Panc1 (cell line): ENCODE results near the gene AVPI1. TPM values are rescaled to one million over a fixed set of nuclear protein-coding genes. Genes with fewer than 3 reads are reported as not detected.

Experiments used
- ATAC-seq: fragments of 200-7000 bp; cut with Tn5 transposase; 2 replicates; pipeline ENCODE4 v1.9.1; 2020; ENCODE audit warnings: mild to moderate bottlenecking, moderate library complexity
- BruUV-seq: library from RNA; stranded (reverse); fragments of 400-500 nt; replicated peaks from 2 replicates; lab custom pipeline; 2021; lab: Mats Ljungman, UMichigan
- CTCF ChIA-PET: fragments of 300-600 bp; sonication (Branson Sonifier 250); formaldehyde crosslinking; loops from one replicate; lab custom pipeline; 2022; ENCODE audit warnings: antibody characterized with exemption; lab: Charles Lee
- POLR2A ChIA-PET: fragments of 300-600 bp; sonication (Branson Sonifier 250); formaldehyde crosslinking; loops from one replicate; lab custom pipeline; 2022; ENCODE audit warnings: antibody characterized with exemption; lab: Charles Lee
- DNase-seq: peaks from one replicate; pipeline ENCODE4 v3.0.0-alpha.2; 2010; ENCODE audit warnings: low read depth, low spot score
- H3K27ac ChIP-seq: 2 replicates; pipeline ENCODE4 v1.5.1; 2011; ENCODE audit warnings: mild to moderate bottlenecking, low read length, inconsistent platforms
- H3K27me3 ChIP-seq: fragments of 200-500 bp; sonication (Bioruptor generic); 2 replicates; pipeline ENCODE4 v1.6.0; 2014; ENCODE audit warnings: low read length, inconsistent platforms; ENCODE audit not compliant: control insufficient read depth, insufficient read depth
- H3K36me3 ChIP-seq: fragments of 200-500 bp; sonication (Bioruptor generic); 2 replicates; pipeline ENCODE4 v1.5.1; 2014; ENCODE audit warnings: inconsistent platforms, mild to moderate bottlenecking, low read length, moderate library complexity; ENCODE audit not compliant: control insufficient read depth, insufficient read depth
- H3K4me1 ChIP-seq: 2 replicates; pipeline ENCODE4 v1.5.1; 2011; ENCODE audit warnings: inconsistent platforms, mild to moderate bottlenecking, low read length, moderate library complexity; ENCODE audit not compliant: control insufficient read depth, insufficient read depth
- H3K4me3 ChIP-seq, 2 experiments: 2 replicates each; pipeline ENCODE4 v1.5.1; 2011 to 2012; ENCODE audit warnings: low read depth in 2 of 2, low read length in 2 of 2, mild to moderate bottlenecking in 2 of 2, inconsistent platforms in 1 of 2, moderate library complexity in 1 of 2
- H3K9me3 ChIP-seq: fragments of 200-500 bp; sonication (Bioruptor generic); 2 replicates; pipeline ENCODE4 v1.5.1; 2014; ENCODE audit warnings: low read depth, mild to moderate bottlenecking, inconsistent platforms, low read length, moderate library complexity; ENCODE audit not compliant: control insufficient read depth, insufficient read depth
- CTCF ChIP-seq: fragments of 450-650 bp; IDR thresholded peaks from 2 replicates; pipeline ENCODE4 v1.5.1; 2017; ENCODE audit warnings: mild to moderate bottlenecking
- POLR2AphosphoS5 ChIP-seq: IDR thresholded peaks from 2 replicates; pipeline ENCODE4 v1.6.1; 2012; ENCODE audit warnings: mild to moderate bottlenecking, low read depth, low read length, moderate library complexity
- REST ChIP-seq, 2 experiments: IDR thresholded peaks; 2 replicates each; pipeline ENCODE4 v1.6.1; 2011 to 2012; ENCODE audit warnings: low read depth in 2 of 2, control low read depth in 1 of 2, low read length in 1 of 2, mild to moderate bottlenecking in 1 of 2, moderate library complexity in 1 of 2; ENCODE audit not compliant: insufficient read depth in 1 of 2
- SIN3A ChIP-seq: IDR thresholded peaks from 2 replicates; pipeline ENCODE4 v1.6.1; 2012; ENCODE audit warnings: low read depth, mild to moderate bottlenecking, low read length, moderate library complexity, borderline replicate concordance; ENCODE audit not compliant: insufficient read depth
- TCF7L2 ChIP-seq: IDR thresholded peaks from 2 replicates; pipeline ENCODE4 v1.6.1; 2011; ENCODE audit warnings: mild to moderate bottlenecking, low read depth, low read length, inconsistent platforms
- in situ Hi-C: cut with HindIII; loops from 2 replicates; pipeline ENCODE4 v1.10.0; 2016; ENCODE audit warnings: low sequenced_read_pairs, low pct_unique_long_range_greater_than_20kb
- intact Hi-C: fragments of 100-400 bp; cut with micrococcal nuclease; formaldehyde crosslinking; loops from one replicate; pipeline ENCODE4 v1.10.0; 2022; ENCODE audit not compliant: unreplicated experiment
- total RNA-seq: library from RNA; stranded (reverse); gene quantifications from one replicate; pipeline ENCODE4 v1.2.1, GENCODE V29; 2021; ENCODE audit not compliant: unreplicated experiment

The AVPI1 gene
- total RNA-seq, 1 experiment from 2014 or later, result 8.0 TPM

GRCh38 chr10:97718178-97718577 lies 31.1 kb upstream of the AVPI1 start:
- Histone ChIP-seq H3K27me3 (no peaks in the 10 kb centered on the region), H3K27ac (no peak overlapping the region), H3K4me3 (no peak overlapping the region), H3K36me3 (0 out of 2 replicates have a peak, but pooled peaks cover 4% of the 10 kb centered on the region), H3K4me1 (peaks cover 17% of the 10 kb centered on the region), H3K9me3 (no peaks in the 10 kb centered on the region)
- no TSS peak for BruUV-seq
- DNase-seq (no peak), ATAC-seq (no peak)
- POLR2A ChIA-PET, result no interaction called here
- in situ Hi-C loops, result no loop called here
- no peak for TF ChIP-seq TCF7L2
- intact Hi-C loops, result no loop called here
- CTCF ChIA-PET, result no interaction called here

- in situ Hi-C loops, result no loop called here
- H3K27me3 ChIP-seq, result no peaks in the 10 kb centered on the region
Observed at GRCh38 chr10:97717627-97718026, 30.6 kb upstream of the AVPI1 start.

GRCh38 chr10:97715259-97715874 lies 28.3 kb upstream of the AVPI1 start:
- Histone ChIP-seq H3K27ac (peak overlapping the region; percentile 83), H3K27me3 (no peaks in the 10 kb centered on the region), H3K4me3 (peak overlapping the region; percentile 73 to 74), H3K36me3 (0 out of 2 replicates have a peak, but pooled peaks cover 4% of the 10 kb centered on the region), H3K4me1 (peaks cover 21% of the 10 kb centered on the region), H3K9me3 (no peaks in the 10 kb centered on the region)
- no peak for ATAC-seq
- BruUV-seq, result no TSS peak
- no peak for DNase-seq
- no peak for TF ChIP-seq CTCF
- TF ChIP-seq REST (IDR thresholded peaks at IDR 0.05; ENCODE audit: insufficient read depth in 1 of 2, low read depth in 2 of 2, low read length in 1 of 2), result no peak
- no peak for TF ChIP-seq SIN3A
- TF ChIP-seq TCF7L2, result no peak
- in situ Hi-C loops, result no loop called here
- intact Hi-C loops, result no loop called here
- POLR2A ChIA-PET, result no interaction called here
- CTCF ChIA-PET, result no interaction called here

More at GRCh38 chr10:97717627-97718026, 30.6 kb upstream of the AVPI1 start:
- POLR2A ChIA-PET, result no interaction called here
- Histone ChIP-seq H3K27ac (no peak overlapping the region), H3K4me1 (peaks cover 21% of the 10 kb centered on the region), H3K4me3 (no peak overlapping the region), H3K9me3 (no peaks in the 10 kb centered on the region), H3K36me3 (0 out of 2 replicates have a peak, but pooled peaks cover 4% of the 10 kb centered on the region)
- TF ChIP-seq TCF7L2, result no peak
- TF ChIP-seq SIN3A, result no peak
- no peak for TF ChIP-seq REST (IDR thresholded peaks at IDR 0.05; ENCODE audit: insufficient read depth in 1 of 2, low read depth in 2 of 2, low read length in 1 of 2)
- TF ChIP-seq POLR2AphosphoS5, result no peak
- ATAC-seq (no peak), DNase-seq (no peak)
- intact Hi-C loops, result no loop called here
- BruUV-seq, result TSS peak; percentile 63
- CTCF ChIA-PET, result no interaction called here
